EH (cell line): ENCODE data around the gene LATS2.

Source experiments
- DNase-seq: peaks from one replicate; pipeline ENCODE4 v3.0.0-alpha.2; 2015; ENCODE audit warnings: low read depth

Gene LATS2

DNA sequence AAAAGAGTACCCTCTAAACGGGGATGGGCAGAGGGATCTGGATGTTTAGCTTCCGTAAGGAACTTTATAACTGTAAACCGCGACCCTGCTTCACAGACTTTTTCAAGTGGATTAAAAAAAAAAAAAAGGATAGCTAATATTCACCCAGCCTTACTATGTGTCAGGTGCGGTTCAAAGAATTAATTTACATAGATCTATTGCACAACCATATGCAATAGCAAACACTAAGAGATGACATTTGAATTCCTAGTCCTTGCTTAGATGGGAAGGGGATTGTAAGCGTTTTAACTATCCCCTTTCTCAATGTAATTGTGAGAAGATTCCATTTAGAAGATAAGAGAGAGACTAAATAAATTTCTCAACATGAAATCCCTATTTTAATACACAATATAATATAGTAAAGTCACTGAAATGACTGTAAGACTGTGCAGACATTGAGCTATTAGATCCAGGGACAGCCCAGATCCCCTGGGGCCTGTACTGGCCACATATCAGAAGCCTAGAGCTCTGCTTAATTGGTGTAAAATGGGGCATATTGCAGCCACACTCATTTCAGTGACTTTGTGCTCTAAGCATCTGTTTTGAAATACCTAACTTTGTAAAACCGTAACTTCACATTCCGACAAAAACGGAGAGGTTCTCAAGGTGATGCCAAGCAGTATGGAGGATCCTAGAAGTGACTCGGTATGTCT, 13.6 kb downstream of the LATS2 start:
- peak; percentile 44 for DNase-seq

DNA sequence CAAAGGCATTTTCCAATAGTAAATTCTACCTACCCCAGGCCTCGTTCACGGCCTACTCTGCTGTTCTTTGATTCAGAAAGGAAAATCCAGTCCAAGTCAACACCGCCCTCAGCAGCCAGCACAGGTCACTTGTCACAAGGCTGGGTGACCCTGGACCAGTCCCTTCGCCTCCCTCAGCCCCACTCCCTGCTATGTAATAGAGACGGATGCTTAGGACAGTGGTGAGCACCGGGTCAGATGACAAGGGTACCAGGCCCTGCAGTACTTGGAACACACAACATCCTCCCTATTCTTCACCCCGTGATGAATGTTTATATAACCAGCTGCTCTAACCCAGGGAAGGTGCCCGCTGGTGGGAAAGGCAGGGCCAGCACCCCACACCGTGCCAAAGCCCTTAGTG, 14.3 kb downstream of the LATS2 start:
- no peak for DNase-seq

DNA sequence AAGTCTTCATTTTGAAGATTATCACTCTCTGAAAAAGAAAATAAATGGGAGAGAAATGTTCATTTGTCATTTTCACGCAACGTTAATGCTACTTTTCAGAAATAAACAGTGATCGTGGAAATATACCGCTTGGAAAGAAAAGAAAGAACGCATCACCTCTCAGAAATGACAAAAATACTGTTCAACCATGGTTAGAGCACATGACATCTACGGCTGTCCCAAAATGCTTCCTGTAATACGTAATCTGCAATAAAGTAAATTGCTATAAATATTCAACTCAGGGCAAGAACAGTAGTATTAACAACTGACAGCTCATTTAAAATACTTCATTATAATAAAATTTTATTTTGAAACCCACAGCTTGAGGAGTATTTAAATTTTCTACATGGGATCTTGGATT, 15.2 kb downstream of the LATS2 start:
- DNase-seq, result peak; percentile 41

DNA sequence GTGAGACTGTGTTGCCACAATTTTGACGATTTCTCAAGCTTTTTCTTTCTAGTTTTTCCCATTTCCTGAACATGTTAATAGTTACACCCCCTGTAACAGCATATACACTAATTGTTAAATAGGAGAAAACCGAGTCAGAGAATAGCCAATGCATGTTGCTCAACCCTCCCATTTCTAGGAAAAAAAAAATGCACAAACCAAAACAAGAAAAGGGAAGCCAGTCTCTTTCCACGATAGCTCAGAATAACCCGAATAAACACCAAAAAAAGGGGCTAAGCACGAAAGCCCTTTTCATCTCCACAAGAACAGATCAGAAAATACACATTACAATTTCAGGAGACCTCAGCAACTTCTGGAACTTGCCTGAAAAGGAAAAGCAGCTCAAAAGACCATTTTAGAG, 16.3 kb downstream of the LATS2 start:
- DNase-seq, result no peak

DNA sequence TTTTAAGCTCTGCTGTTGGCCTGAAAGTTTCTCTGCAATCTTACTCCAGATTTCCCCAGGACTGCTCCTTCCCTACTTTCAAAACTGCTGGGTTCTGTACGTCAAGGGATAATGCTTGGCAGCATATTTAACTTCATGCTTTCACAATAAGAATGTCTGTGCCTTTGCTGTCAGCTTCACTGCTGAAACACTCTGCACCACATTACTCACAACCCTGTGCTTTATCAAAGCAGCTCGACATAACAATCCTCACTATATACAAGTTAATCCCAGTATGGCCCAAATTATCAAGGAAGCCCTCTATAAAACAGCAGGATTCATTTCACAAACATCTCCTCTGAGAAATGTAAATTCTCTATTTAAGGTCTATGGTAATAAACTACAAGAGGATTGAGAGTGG, 17.5 kb downstream of the LATS2 start:
- DNase-seq, result peak; percentile 88

DNA sequence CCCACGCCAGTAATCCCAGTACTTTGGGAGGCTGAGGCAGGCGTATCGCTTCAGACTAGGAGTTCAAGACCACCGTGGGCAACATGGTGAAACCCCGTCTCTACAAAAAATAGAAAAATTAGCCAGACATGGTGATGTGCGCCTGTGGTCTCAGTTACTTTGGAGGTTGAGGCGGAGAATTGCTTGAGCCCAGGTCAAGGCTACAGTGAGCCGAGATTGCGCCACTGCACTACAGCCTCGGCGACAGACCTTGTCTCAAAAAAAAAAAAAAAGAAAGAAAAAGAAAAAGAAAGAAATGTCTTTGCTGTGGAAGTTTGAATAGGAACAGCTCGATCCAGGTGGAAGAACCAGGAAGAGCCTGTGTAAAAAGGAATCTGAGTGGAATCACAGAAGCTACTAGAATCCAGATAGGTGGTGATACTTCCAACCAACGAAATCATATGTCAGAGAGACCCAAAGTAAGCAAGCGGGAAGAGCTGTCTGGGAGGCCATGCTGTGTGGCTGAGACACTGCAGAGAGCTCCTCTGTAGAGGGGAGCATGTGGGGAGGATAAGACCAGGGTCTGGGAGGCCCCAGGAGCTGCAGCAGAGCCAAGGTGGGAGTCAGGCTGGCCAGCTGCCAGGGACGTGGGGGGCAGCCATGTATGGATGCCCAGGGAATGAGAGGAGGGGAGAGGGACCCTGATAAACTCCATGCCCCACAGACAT, 21.1 kb downstream of the LATS2 start:
- no peak for DNase-seq

DNA sequence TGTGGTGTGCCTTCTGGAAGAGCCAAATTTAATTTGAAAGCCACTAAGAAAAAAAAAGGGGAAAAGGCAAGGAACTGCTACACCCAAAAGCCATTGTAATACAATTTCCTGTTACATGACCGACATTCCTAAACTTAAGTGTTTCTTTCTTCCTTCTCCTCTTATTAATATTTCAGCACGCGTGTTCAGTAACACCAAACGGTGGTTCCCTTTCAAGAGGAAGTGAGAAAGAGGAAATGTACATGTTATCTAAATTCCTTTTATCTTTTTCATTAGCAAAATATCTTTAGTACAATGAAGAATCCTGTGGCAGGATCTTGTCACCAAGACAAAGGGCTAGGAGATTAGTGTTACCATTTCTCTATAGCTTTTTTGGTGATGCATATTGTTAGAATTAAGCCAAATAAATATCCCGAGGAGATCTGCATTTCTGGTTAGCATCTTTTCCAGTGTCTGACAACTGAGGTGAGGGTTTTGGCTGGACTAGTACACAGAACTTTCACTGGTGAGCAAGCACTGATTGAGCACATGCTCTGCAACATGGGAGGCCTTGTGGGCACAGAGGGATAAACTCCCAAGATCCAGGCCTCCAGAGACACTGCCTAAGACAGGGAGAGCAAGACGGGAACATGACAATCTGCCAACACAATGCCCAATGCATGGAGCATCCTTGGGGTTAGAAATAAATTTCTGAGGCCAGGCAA, 22.1 kb downstream of the LATS2 start:
- DNase-seq, result no peak

DNA sequence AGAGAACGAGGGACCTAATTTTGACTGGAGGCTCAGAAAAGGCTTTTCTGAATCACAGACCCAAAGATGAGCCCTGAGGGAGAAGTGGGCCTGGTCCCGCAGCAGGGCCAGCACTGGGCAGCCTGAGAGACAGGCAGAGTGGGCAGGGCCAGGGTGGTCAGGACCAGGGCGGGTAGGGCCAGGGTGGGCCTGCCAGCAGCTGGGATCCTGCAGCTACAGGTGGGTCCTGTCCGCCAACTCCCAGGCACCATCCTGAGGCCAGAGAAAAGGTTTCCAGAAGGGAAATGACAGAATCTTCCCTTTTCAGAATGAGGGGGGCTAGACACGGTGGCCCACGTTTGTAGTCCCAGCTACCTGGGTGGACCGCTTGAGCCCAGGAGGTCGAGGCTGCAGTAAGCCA, 23.7 kb downstream of the LATS2 start:
- DNase-seq, result no peak

DNA sequence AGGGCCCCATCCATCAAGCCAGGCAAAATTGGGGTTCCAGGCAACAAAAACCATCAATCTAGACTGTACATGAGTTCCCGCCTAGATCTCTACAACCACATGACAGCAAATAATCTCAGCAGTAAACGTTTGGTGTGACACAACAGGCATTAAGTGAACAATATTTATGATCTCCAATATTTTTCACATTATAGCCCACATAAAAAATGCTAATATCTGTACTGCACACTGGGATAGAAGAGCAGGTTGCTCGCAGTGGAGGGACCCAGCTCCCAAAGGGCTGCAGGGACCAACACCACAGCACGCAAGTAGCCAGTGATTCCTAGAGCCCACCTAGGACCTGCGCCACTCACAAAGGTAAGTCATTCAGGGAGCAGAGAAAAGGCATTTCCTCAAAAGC, 25.9 kb downstream of the LATS2 start:
- no peak for DNase-seq

DNA sequence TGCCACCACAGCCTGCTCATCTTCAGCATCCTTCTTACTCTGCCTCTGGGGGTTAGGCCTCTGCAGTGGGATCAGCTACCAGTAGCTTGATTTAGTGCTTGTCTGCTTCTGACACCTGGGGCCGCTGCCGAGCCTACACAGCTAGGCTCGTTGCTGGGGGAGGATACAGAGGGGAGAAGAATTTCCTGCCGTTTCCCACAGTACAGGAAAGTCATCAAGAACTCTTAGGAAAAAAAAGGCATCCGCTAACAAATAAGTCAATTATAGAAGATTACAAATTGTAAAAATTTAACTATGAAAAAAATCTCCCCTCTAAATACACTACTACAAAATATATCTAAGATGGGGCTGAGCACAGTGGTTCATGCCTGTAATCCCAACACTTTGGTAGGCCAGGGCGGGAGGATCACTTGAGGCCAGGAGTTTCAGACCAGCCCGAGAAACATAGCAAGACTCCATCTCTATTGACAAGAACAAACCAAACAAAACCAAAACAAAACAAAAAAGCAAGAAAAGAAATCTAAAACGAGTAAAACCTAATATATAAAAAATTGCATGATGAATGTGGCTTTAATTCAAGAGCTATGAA, 26.7 kb downstream of the LATS2 start:
- DNase-seq, result no peak

DNA sequence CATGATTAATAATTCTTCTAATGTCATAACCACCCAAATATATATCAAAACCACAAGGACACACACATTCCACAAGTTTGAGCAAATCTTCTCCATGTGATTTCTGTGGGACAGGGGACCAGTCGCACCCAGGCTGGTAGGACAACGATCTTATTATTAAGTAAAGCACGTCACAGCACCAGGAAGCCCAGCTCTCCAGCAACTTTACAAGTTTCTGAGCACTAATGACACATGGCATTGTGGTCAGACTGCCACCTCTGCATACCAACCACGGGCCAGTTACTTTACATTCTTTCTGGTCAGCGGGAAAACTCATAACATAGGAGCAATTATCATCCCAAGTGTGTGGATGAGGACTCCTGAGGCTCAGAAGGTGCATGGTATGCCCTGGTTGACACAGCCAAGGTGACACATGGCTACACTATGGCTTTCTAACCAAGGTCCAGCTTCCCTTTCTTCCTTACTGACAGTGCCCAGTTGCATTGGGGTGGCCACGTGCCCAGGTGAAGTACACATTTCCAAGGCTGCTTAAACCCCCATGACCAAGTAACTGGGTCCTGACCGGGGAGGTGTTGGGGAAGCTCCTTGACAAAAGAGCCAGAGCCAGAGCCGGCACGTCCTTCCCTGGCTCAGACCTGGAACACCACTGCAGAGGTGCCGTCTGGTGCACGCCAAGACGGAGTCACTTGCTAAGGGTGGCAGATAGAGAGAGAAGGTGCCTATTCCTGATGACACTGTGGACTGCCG, 27.4 kb downstream of the LATS2 start:
- peak; percentile 86 for DNase-seq

DNA sequence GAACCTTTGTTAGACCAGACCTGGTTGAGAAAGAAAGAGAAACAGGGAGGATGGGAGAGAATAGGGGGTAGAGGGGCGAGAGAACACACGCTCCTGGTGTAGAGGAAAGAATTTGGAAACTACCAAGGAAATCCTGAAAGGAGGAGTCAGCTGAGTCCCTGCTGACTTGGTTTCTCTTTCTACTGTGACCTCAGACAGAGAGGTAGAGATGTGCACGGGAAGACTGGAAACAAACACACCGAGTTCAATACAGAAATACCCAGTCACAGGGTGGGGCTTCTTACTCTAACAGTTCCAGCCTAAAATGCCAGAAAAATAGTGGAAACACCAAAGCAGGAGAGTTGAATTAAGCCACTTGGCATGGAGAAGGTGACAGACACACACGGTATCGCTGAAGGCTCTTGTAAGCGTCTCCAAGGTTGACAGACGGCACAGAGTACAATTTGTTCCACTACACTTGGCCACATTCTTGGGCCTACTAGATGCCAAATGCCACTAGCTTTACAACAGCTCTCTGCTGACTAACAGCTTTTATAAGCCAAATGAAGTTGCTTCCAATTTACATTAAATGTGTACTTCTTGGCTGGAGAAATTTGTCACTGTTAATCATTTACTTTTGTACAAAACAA, 28.1 kb downstream of the LATS2 start:
- DNase-seq, result peak; percentile 70

DNA sequence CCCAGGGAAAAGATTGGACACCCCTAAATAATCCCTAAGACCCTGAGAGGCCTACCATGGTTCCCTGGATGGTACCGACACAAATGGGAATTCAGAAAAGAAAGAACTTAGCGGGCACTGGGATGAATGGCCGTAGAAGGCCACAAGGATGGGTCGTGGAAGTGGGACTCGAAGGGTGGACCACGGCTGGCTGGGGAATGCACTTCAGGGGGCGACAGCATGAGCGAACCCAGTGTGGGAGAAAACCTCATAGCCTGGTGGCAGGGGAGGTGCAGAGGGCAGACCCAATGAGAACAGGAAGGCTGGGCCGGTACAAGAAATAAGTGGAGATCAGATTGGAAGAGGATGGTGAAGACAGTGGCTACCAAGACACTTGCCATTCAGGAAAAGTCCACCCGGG, 28.7 kb downstream of the LATS2 start:
- no peak for DNase-seq

DNA sequence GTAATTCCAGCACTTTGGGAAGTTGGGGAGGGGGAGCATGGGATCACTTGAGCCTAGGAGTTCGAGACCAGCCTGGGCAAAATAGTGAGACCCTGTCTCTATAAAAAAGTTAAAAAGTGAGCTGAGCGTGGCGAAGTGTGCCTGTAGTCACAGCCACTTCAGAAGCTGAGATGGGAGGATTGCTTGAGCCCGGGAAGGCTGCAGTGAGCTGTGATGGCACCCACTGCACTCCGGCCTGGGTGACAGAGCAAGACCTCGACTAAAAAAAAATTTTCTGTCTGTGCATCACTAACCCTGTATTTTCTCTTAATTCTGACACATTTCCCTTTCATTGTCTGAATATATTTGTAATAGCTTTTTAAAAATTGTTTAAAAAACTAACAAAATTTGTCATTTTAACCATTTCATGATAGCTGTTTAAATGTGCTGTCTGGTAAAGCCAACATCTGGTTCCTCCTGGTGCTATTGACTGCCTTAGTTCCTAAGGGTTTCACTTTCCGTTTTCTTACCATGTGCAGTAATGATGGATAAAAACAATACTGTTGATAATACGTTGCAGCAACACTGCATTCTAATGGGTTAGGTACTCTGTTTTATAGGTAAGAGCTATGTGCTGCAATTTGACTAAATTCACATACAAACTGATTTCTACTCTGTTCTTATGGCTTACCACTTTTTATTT, 29.7 kb downstream of the LATS2 start:
- DNase-seq, result no peak

DNA sequence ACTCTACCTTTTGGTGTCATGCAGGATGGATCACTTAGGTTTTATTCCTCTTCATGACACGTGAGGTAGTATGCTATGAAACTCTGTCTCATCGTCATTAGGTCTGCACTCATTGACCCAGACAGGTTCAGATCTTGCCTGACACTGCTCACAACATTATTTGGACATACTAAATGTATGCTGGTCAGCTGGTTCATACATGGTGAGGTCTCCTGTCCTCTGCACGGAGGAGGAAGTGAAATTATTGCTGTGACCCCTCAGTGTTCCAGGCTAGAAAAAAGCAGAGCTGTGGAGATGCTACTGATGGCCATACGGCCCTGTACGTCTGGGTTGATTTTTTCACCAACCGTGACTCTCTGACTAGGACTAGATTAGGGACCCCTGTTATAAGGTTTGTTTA, 35.8 kb downstream of the LATS2 start:
- no peak for DNase-seq

DNA sequence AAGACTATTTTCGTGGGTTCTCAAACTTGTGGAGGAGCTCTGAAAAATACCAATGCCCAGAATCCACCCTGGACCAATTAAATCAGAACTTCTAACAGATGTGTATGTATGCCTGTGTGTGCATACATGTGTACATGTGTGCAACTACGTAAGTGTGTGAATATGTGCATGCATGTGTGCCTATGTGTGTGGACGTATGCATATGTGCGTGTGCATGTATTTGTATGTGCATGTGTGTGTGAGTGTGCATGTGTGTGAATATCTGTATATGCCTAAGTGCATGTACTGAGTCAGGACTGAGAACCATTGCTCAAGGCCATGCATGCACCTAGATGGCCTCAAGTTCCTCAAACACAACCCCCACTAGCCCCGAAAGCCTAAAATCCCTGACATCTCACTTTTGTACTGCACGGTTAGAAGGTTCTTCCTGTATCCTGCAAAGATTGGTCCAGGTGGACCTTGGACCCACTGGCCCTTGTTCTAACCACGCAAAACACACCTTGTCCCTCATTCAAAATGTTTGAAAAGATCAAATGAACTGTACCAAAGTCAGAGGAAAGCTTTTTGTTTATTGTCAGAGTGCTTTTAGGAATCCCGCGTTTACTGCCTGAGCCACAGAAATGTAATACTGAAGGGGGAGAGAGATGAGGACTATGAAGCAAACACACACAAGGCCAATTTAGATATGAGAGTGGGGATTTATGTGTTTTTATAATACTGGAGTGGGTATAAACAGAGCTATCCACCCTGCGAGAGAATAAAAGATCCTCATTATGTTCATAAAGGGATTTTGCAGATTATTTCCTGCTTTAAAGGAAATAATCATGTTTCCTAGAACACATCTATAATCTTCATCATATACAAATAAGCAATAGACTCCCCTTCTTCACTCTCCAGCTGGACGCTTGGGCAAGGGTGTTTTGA, 39.1 kb downstream of the LATS2 start:
- no peak for DNase-seq

DNA sequence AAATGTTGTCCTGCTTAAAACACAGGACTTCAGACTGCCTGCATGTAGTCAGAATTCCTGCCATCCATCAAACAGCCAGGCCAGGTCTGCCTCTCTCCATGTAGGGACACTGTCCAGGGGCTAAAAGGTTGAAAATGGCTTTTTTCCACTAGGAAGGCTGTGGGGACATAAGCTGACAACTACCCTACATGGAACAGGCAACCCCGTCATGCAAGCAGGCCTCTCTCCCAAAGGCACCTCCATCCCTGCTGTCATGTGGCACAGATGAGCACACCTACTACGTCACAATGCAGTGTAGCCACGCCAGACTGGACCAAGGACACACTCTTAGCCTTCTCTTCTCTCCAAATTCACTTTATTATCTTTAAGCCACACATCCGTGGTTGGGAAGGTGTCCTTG, 40.8 kb downstream of the LATS2 start:
- no peak for DNase-seq

DNA sequence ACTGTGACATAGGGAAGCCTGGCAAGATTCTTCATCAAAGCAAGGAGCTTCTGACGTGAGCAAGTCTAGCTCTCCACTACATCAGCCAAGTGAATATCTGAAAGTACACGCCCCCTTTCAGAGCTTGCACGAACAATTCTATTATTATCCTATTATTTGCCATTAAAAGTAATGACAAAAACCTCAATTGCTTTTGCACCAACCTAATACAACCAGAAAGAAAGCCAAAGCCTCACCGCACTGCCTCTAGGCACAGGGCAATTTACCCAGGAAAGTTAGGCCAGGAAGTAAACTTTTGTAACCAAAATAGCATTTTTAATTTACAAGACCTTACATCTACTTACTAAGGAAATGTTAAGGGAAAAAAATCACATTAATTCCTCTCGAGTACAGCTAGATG, 41.2 kb downstream of the LATS2 start:
- DNase-seq, result peak; percentile 65

DNA sequence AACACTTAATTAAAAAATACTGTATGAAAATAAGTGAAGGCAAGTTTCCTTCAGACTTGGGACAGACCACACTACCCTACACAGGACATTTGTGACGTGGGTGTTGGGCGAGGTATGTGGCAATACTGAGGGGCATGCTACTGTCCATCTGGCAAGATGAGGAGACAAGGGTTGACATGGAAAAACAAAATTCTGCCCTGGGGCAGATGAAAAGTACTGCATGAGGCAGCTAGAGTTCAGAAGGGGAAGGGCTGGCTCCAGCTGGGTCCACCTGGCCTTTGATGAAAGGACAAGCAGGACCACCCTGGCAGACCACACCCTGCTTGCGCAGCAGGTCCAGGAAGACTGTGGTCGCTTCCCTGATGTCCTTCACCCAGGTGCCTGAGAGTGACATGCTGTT, 43.2 kb downstream of the LATS2 start:
- peak; percentile 25 for DNase-seq

DNA sequence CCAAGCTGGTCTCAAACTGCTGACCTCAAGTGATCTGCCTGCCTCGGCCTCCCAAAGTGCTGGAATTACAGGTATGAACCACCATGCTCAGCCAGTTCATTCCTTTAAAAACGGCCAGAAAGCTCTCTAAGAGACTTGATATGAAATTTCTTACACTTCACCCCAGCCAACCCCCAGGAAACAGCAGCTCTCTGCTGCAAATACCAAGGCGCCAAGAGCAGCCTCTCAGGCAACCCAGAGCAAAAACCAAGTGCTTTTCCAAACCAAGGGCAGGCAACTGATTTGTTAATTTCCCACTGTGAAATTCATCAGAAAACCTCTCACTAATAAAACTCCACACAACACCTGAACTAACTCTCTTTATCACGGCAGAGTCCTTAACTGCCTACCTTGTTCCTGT, 44.9 kb downstream of the LATS2 start:
- no peak for DNase-seq
